T-helper 17 cell (primary cell): ENCODE data around the gene TIGD1. TPM values are rescaled to one million over a fixed set of nuclear protein-coding genes. Genes with fewer than 3 reads are reported as not detected.

ENCODE experiments used
- ATAC-seq: fragments of 150-1000 bp; cut with Tn5 transposase; 2 replicates; pipeline ENCODE4 v1.10.0; 2021; ENCODE audit warnings: mild to moderate bottlenecking, moderate library complexity
- DNase-seq, 3 donors: peaks; one replicate each; pipeline versions ENCODE4 v3.0.0 to v3.0.0-alpha.2; 2020 to 2021
- H3K9me3 ChIP-seq: one replicate; pipeline ENCODE4 v1.7.0; 2013; ENCODE audit warnings: low read length, mild to moderate bottlenecking; ENCODE audit not compliant: control insufficient read depth, poor library complexity, severe bottlenecking
- H3K27ac Mint-ChIP-seq: one replicate; pipeline ENCODE4 v1.8.0; 2022; ENCODE audit warnings: mild to moderate bottlenecking, moderate library complexity, mixed read lengths
- H3K27me3 Mint-ChIP-seq: one replicate; pipeline ENCODE4 v1.8.0; 2022; ENCODE audit warnings: mixed read lengths
- H3K36me3 Mint-ChIP-seq: one replicate; pipeline ENCODE4 v1.8.0; 2022; ENCODE audit warnings: low read depth, mixed read lengths
- H3K4me1 Mint-ChIP-seq: one replicate; pipeline ENCODE4 v1.8.0; 2022; ENCODE audit warnings: mild to moderate bottlenecking, mixed read lengths
- H3K4me3 Mint-ChIP-seq: one replicate; pipeline ENCODE4 v1.8.0; 2022; ENCODE audit warnings: mild to moderate bottlenecking, moderate library complexity, mixed read lengths
- total RNA-seq, 4 donors: library from RNA in 2 of 4; stranded (reverse) in 2 of 4; gene quantifications; one replicate each; pipeline ENCODE4 v1.2.3 and lab custom pipeline; 2022 to 2026

Gene TIGD1
- total RNA-seq, 2 donors from 2014 or later = 14.6 to 17.2 TPM

DNA sequence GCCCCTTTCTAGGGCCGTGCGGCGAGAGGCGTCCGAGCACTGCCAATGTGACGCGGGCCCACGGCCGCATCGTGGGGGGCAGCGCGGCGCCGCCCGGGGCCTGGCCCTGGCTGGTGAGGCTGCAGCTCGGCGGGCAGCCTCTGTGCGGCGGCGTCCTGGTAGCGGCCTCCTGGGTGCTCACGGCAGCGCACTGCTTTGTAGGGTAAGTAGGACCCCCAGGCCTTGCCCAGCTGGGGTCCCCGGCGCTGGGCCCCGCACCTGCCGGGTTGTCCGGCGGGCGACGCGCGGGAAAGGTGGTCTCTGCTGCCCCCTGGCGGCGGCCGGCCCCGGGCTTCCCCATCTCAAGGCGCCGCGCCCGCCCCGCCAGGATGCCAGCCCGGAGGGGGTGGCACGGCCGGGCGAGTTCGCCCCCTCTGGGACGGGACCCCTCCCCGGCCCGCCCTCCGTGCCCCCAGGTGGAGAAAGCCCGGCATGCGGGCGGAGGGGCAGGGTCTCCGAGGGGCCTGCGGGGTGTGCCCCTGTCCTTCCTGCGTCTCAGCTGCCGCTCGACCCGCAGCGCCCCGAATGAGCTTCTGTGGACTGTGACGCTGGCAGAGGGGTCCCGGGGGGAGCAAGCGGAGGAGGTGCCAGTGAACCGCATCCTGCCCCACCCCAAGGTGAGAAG lies 28.3 kb downstream of the TIGD1 start:
- DNase-seq (peak; percentile 49 to 72 (median 69)), ATAC-seq (peak; percentile 80)
- Mint-ChIP-seq H3K27me3 (peaks cover 36% of the 10 kb centered on the region), H3K27ac (no peak overlapping the region), H3K36me3 (no peaks in the 10 kb centered on the region), H3K4me1 (peaks cover 3% of the 10 kb centered on the region), H3K4me3 (peak overlapping the region; percentile 63)
- no peaks in the 10 kb centered on the region for H3K9me3 ChIP-seq

- peaks cover 4% of the 10 kb centered on the region for H3K4me1 Mint-ChIP-seq
- DNase-seq (no peak), ATAC-seq (no peak)
- peak overlapping the region; percentile 64 for H3K4me3 Mint-ChIP-seq
- no peaks in the 10 kb centered on the region for H3K36me3 Mint-ChIP-seq
- H3K9me3 ChIP-seq = no peaks in the 10 kb centered on the region
- H3K27me3 Mint-ChIP-seq = peaks cover 37% of the 10 kb centered on the region
- H3K27ac Mint-ChIP-seq = no peak overlapping the region
Observed at GRCh38 chr2:232521098-232521497, 29.3 kb downstream of the TIGD1 start.

DNA sequence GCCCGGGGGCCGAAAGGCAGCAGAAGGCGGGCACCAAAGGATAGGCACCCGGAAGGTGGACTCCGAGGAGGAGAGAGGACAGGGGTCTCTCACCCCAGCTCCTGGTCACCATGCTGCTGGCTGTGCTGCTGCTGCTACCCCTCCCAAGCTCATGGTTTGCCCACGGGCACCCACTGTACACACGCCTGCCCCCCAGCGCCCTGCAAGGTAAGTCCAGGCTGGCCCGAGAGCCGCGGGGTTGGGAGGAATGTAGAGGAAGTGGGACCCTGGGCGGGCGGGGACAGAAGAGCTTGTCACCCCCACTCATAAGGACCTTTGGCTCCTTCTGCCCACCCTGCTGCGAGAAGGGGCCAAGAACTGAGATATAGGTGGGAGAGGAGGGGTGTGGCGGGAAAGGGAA lies 29.9 kb downstream of the TIGD1 start:
- Mint-ChIP-seq H3K4me1 (peaks cover 4% of the 10 kb centered on the region), H3K27ac (no peak overlapping the region), H3K27me3 (peaks cover 37% of the 10 kb centered on the region), H3K36me3 (no peaks in the 10 kb centered on the region), H3K4me3 (no peak overlapping the region)
- no peaks in the 10 kb centered on the region for H3K9me3 ChIP-seq
- ATAC-seq (no peak), DNase-seq (no peak)

DNA sequence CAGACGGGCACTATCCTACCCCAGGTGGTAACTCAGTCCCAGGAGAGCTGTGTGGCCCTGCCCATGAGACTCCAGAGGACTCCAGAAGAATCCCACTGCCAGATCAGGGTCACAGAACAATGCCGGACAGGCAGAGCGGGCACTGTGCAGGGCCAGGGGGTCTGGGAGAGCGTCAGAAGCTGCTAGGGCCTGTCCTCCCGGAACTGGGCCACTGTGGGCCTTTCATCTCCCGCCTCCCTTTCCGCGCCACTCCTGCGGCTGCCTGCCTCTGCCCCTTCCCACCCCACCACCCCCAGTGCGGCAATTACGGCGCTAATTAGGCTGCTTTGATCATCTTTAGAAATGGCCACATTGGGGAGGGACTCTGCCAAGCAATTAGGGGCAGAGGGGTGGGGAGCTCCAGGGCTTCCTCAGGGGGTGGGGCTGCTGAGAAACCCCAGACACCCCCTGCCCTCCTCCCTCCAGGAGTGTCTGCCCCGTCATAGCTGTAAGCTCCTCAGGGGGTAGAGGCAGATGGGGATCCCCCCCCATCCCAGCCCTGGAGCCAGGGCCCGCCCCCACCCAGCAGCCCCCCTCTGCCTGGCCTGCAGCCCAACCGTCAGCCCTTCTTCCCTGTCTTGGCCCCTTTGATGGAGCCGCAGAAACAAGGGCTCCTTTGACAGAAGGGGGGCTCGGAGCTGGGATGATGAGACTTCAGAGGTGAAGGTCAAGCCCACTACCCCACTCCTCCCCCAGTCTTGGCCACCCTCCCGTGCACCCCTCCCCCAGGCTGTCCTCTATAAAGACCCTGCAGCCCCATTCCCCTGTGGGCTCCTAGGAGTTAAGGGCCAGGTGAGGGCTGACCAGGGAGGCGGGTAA lies 30.5 kb downstream of the TIGD1 start, which contains the start of gene PRSS56:
Gene PRSS56 (plus strand): TSS at position 808 of the 858 bp plus-strand sequence. CDS start 211 bp downstream, outside the sequence.
- no peaks in the 10 kb centered on the region for H3K9me3 ChIP-seq
- no peak for ATAC-seq
- peaks cover 37% of the 10 kb centered on the region for H3K27me3 Mint-ChIP-seq
- H3K4me1 Mint-ChIP-seq = peaks cover 4% of the 10 kb centered on the region
- no peaks in the 10 kb centered on the region for H3K36me3 Mint-ChIP-seq
- DNase-seq = no peak
- H3K4me3 Mint-ChIP-seq = peak within 1 kb of the TSS; percentile 64
- H3K27ac Mint-ChIP-seq = no peak within 1 kb of the TSS

- no peak for ATAC-seq
- peaks cover 39% of the 10 kb centered on the region for H3K27me3 Mint-ChIP-seq
- no peak overlapping the region for H3K27ac Mint-ChIP-seq
Observed at GRCh38 chr2:232518844-232519243, 31.5 kb downstream of the TIGD1 start.

DNA sequence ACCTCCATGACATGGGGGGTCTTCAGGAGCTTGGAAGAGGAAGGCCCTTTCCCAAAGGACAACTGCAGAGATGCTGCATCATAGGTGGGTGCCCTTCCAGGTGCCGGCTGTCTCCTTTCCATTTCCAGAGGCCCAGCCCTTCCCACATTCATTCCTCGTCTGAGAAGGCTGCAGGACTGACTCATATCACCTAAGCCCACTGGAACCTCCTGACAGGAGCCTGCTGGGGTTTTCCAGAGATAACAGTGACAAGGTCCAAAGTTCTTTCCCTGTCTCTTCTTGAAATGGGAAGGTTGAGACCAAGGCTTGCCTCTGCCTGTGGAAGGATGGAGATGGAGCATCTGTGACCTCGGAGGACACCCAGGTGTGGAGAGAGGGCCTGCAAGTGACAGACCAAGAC lies 33.8 kb downstream of the TIGD1 start:
- ATAC-seq = no peak
- H3K36me3 Mint-ChIP-seq = no peaks in the 10 kb centered on the region
- H3K4me3 Mint-ChIP-seq = no peak overlapping the region
- no peaks in the 10 kb centered on the region for H3K9me3 ChIP-seq
- H3K27me3 Mint-ChIP-seq = peaks cover 45% of the 10 kb centered on the region
- DNase-seq = no peak
- H3K4me1 Mint-ChIP-seq = peaks cover 8% of the 10 kb centered on the region
- no peak overlapping the region for H3K27ac Mint-ChIP-seq

More at GRCh38 chr2:232518844-232519243, 31.5 kb downstream of the TIGD1 start:
- Mint-ChIP-seq H3K36me3 (no peaks in the 10 kb centered on the region), H3K4me1 (peaks cover 8% of the 10 kb centered on the region), H3K4me3 (no peak overlapping the region)
- H3K9me3 ChIP-seq = no peaks in the 10 kb centered on the region
- no peak for DNase-seq

- Mint-ChIP-seq H3K36me3 (no peaks in the 10 kb centered on the region), H3K27me3 (peaks cover 41% of the 10 kb centered on the region), H3K27ac (no peak overlapping the region), H3K4me1 (peaks cover 6% of the 10 kb centered on the region), H3K4me3 (no peak overlapping the region)
- no peak for ATAC-seq
- DNase-seq = no peak
- no peaks in the 10 kb centered on the region for H3K9me3 ChIP-seq
Observed at GRCh38 chr2:232515639-232516038, 34.7 kb downstream of the TIGD1 start.

- Mint-ChIP-seq H3K27ac (no peak overlapping the region), H3K4me3 (no peak overlapping the region), H3K36me3 (peaks cover 5% of the 10 kb centered on the region), H3K27me3 (peaks cover 39% of the 10 kb centered on the region), H3K4me1 (peaks cover 6% of the 10 kb centered on the region)
- no peaks in the 10 kb centered on the region for H3K9me3 ChIP-seq
- DNase-seq (no peak), ATAC-seq (no peak)
Observed at GRCh38 chr2:232513353-232513752, 37.0 kb downstream of the TIGD1 start.

- no peaks in the 10 kb centered on the region for H3K9me3 ChIP-seq
- Mint-ChIP-seq H3K36me3 (peaks cover 5% of the 10 kb centered on the region), H3K27me3 (peaks cover 34% of the 10 kb centered on the region), H3K27ac (no peak overlapping the region), H3K4me3 (no peak overlapping the region), H3K4me1 (peaks cover 6% of the 10 kb centered on the region)
- DNase-seq (no peak), ATAC-seq (no peak)
Observed at GRCh38 chr2:232512602-232513001, 37.8 kb downstream of the TIGD1 start.

GRCh38 chr2:232511336-232511890 lies 38.9 kb downstream of the TIGD1 start:
- H3K27ac Mint-ChIP-seq = no peak overlapping the region
- H3K4me1 Mint-ChIP-seq = peaks cover 3% of the 10 kb centered on the region
- ATAC-seq (no peak), DNase-seq (no peak)
- H3K36me3 Mint-ChIP-seq = peaks cover 5% of the 10 kb centered on the region
- no peaks in the 10 kb centered on the region for H3K9me3 ChIP-seq
- H3K27me3 Mint-ChIP-seq = peaks cover 39% of the 10 kb centered on the region
- no peak overlapping the region for H3K4me3 Mint-ChIP-seq

DNA sequence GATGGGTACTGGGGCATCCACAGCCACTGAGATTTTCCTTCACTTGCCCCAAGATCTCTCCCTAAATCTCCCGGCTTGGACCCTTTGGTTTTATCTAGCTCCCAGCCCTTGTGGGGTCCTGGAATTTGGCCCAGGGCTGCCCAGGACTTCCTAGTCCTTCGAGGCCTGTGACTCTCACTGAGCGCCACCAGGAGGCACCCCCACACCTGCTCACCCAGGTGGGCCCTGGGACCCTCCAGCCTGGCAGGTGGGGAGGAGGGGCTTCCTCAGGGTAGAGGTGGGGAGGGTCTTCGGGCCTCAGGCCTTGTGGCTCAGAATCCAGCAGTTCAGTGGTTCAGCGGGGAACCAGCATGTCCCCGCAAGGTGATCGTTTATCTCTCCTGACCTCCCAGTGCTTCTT lies 42.1 kb downstream of the TIGD1 start:
- DNase-seq (no peak), ATAC-seq (no peak)
- H3K36me3 Mint-ChIP-seq = peaks cover 5% of the 10 kb centered on the region
- H3K9me3 ChIP-seq = no peaks in the 10 kb centered on the region
- peaks cover 4% of the 10 kb centered on the region for H3K4me1 Mint-ChIP-seq
- H3K27ac Mint-ChIP-seq = no peak overlapping the region
- no peak overlapping the region for H3K4me3 Mint-ChIP-seq
- peaks cover 53% of the 10 kb centered on the region for H3K27me3 Mint-ChIP-seq

GRCh38 chr2:232506709-232507108 lies 43.6 kb downstream of the TIGD1 start:
- H3K4me1 Mint-ChIP-seq = peaks cover 8% of the 10 kb centered on the region

GRCh38 chr2:232505856-232506255 lies 44.5 kb downstream of the TIGD1 start:
- no peaks in the 10 kb centered on the region for H3K9me3 ChIP-seq
- Mint-ChIP-seq H3K27ac (no peak overlapping the region), H3K4me3 (no peak overlapping the region), H3K27me3 (peaks cover 55% of the 10 kb centered on the region), H3K4me1 (peaks cover 8% of the 10 kb centered on the region), H3K36me3 (peaks cover 5% of the 10 kb centered on the region)
- DNase-seq = no peak
- no peak for ATAC-seq

More at GRCh38 chr2:232506709-232507108, 43.6 kb downstream of the TIGD1 start:
- peaks cover 51% of the 10 kb centered on the region for H3K27me3 Mint-ChIP-seq
- peaks cover 5% of the 10 kb centered on the region for H3K36me3 Mint-ChIP-seq
- H3K9me3 ChIP-seq = no peaks in the 10 kb centered on the region
- H3K4me3 Mint-ChIP-seq = no peak overlapping the region
- DNase-seq = no peak
- ATAC-seq = no peak
- H3K27ac Mint-ChIP-seq = no peak overlapping the region
